WTC11 (cell line): ENCODE results near the gene LSM7. TPM values are rescaled to one million over a fixed set of nuclear protein-coding genes. Genes with fewer than 3 reads are reported as not detected.

ENCODE experiments used
- ATAC-seq: fragments of 200-7000 bp; cut with Tn5 transposase; 2 replicates; pipeline ENCODE4 v1.10.0; 2021; ENCODE audit warnings: mild to moderate bottlenecking, moderate library complexity
- CTCF ChIA-PET: fragments of 300-600 bp; sonication (Branson Sonifier 250); formaldehyde crosslinking; loops from one replicate; lab custom pipeline; 2021; ENCODE audit warnings: antibody characterized with exemption; lab: Charles Lee
- POLR2A ChIA-PET: fragments of 350-600 bp; sonication (Branson Sonifier 250); formaldehyde crosslinking; loops from one replicate; lab custom pipeline; 2021; ENCODE audit warnings: antibody characterized with exemption; lab: Charles Lee
- DNase-seq: peaks from one replicate; pipeline ENCODE4 v3.0.0; 2021; ENCODE audit warnings: low spot score
- H3K27ac Mint-ChIP-seq: 2 replicates; pipeline ENCODE4 v1.8.0; 2021; ENCODE audit warnings: mixed read lengths
- H3K27me3 Mint-ChIP-seq: 2 replicates; pipeline ENCODE4 v1.8.0; 2021; ENCODE audit warnings: low read depth, mild to moderate bottlenecking, moderate library complexity, mixed read lengths
- H3K36me3 Mint-ChIP-seq: 2 replicates; pipeline ENCODE4 v1.8.0; 2021; ENCODE audit warnings: mixed read lengths
- H3K4me1 Mint-ChIP-seq: 2 replicates; pipeline ENCODE4 v1.8.0; 2022; ENCODE audit warnings: mixed read lengths
- H3K4me3 Mint-ChIP-seq: 2 replicates; pipeline ENCODE4 v1.8.0; 2021; ENCODE audit warnings: mild to moderate bottlenecking, moderate library complexity, mixed read lengths
- H3K9me3 Mint-ChIP-seq: 2 replicates; pipeline ENCODE4 v1.8.0; 2021; ENCODE audit warnings: mixed read lengths
- ATF1 ChIP-seq: sonication (generic); formaldehyde crosslinking; IDR thresholded peaks from 2 replicates; pipeline ENCODE4 v1.8.1; 2023; ENCODE audit warnings: mild to moderate bottlenecking, moderate library complexity, missing genetic modification reagents
- ATF6 ChIP-seq: sonication (generic); formaldehyde crosslinking; IDR thresholded peaks from 2 replicates; pipeline ENCODE4 v1.8.1; 2023; ENCODE audit warnings: mild to moderate bottlenecking, missing genetic modification reagents
- CDX4 ChIP-seq: fragments of 250-450 bp; sonication (Bioruptor Pico); IDR thresholded peaks from 2 replicates; pipeline ENCODE4 v1.9.0; 2021; ENCODE audit warnings: moderate library complexity, mild to moderate bottlenecking, inconsistent platforms, borderline replicate concordance
- EMX1 ChIP-seq: fragments of 250-450 bp; sonication (Bioruptor Pico); IDR thresholded peaks from 2 replicates; pipeline ENCODE4 v1.8.0; 2021; ENCODE audit warnings: mild to moderate bottlenecking
- ETV6 ChIP-seq: sonication (generic); formaldehyde crosslinking; IDR thresholded peaks from 2 replicates; pipeline ENCODE4 v1.8.1; 2022; ENCODE audit warnings: mild to moderate bottlenecking, missing genetic modification reagents
- GTF2I ChIP-seq: fragments of 250-450 bp; sonication (Bioruptor Pico); conservative IDR thresholded peaks from 2 replicates; pipeline ENCODE4 v1.4.0; 2021; ENCODE audit warnings: mild to moderate bottlenecking
- MLX ChIP-seq: sonication (generic); formaldehyde crosslinking; IDR thresholded peaks from 2 replicates; pipeline ENCODE4 v1.8.1; 2023; ENCODE audit warnings: mild to moderate bottlenecking, missing genetic modification reagents, moderate library complexity
- OVOL2 ChIP-seq: fragments of 250-450 bp; sonication (Bioruptor Pico); IDR thresholded peaks from 2 replicates; pipeline ENCODE4 v1.9.0; 2021; ENCODE audit warnings: mild to moderate bottlenecking, borderline replicate concordance
- RORB ChIP-seq: fragments of 250-450 bp; sonication (Bioruptor Pico); IDR thresholded peaks from 2 replicates; pipeline ENCODE4 v1.9.0; 2021; ENCODE audit warnings: mild to moderate bottlenecking
- TEAD1 ChIP-seq: sonication (generic); formaldehyde crosslinking; IDR thresholded peaks from 2 replicates; pipeline ENCODE4 v1.8.0; 2022; ENCODE audit warnings: mild to moderate bottlenecking, missing genetic modification reagents
- ZNF138 ChIP-seq: sonication (generic); formaldehyde crosslinking; conservative IDR thresholded peaks from 2 replicates; pipeline ENCODE4 v1.8.1; 2022; ENCODE audit warnings: mild to moderate bottlenecking, moderate library complexity, missing genetic modification reagents
- ZNF263 ChIP-seq: sonication (generic); formaldehyde crosslinking; IDR thresholded peaks from 2 replicates; pipeline ENCODE4 v1.8.1; 2022; ENCODE audit warnings: low read depth, mild to moderate bottlenecking, moderate library complexity, missing genetic modification reagents
- ZNF396 ChIP-seq: fragments of 250-450 bp; sonication (Bioruptor Pico); IDR thresholded peaks from 2 replicates; pipeline ENCODE4 v1.8.0; 2021; ENCODE audit warnings: mild to moderate bottlenecking, moderate library complexity, borderline replicate concordance
- ZSCAN18 ChIP-seq: fragments of 250-450 bp; sonication (Bioruptor Pico); IDR thresholded peaks from 2 replicates; pipeline ENCODE4 v2.1.2; 2022; ENCODE audit warnings: mild to moderate bottlenecking, moderate library complexity
- total RNA-seq: library from RNA; stranded (reverse); gene quantifications from 3 replicates; pipeline ENCODE4 v1.2.3, GENCODE V29; 2021
- TF ChIP-seq, protein P1 (sequence below): fragments of 250-450 bp; sonication (Bioruptor Pico); IDR thresholded peaks from 2 replicates; pipeline ENCODE4 v1.9.0; 2021; ENCODE audit warnings: mild to moderate bottlenecking
- TF ChIP-seq, protein P2 (sequence below): fragments of 250-450 bp; sonication (Bioruptor Pico); conservative IDR thresholded peaks from 2 replicates; pipeline ENCODE4 v1.9.0; 2021; ENCODE audit warnings: mild to moderate bottlenecking
- TF ChIP-seq, protein P3 (sequence below): sonication (generic); formaldehyde crosslinking; IDR thresholded peaks from 2 replicates; pipeline ENCODE4 v1.8.0; 2023; ENCODE audit warnings: missing genetic modification reagents, mild to moderate bottlenecking, borderline replicate concordance
- TF ChIP-seq, protein P4 (sequence below): sonication (generic); formaldehyde crosslinking; IDR thresholded peaks from 2 replicates; pipeline ENCODE4 v1.8.0; 2022; ENCODE audit warnings: mild to moderate bottlenecking, missing genetic modification reagents
- TF ChIP-seq, protein P5 (sequence below): sonication (generic); formaldehyde crosslinking; IDR thresholded peaks from 2 replicates; pipeline ENCODE4 v1.8.0; 2023; ENCODE audit warnings: missing genetic modification reagents
- TF ChIP-seq, protein P6 (sequence below): sonication (generic); formaldehyde crosslinking; IDR thresholded peaks from 2 replicates; pipeline ENCODE4 v1.8.0; 2022; ENCODE audit warnings: mild to moderate bottlenecking, missing genetic modification reagents

LSM7 gene
- total RNA-seq, 1 experiment from 2014 or later = 245 TPM

DNA sequence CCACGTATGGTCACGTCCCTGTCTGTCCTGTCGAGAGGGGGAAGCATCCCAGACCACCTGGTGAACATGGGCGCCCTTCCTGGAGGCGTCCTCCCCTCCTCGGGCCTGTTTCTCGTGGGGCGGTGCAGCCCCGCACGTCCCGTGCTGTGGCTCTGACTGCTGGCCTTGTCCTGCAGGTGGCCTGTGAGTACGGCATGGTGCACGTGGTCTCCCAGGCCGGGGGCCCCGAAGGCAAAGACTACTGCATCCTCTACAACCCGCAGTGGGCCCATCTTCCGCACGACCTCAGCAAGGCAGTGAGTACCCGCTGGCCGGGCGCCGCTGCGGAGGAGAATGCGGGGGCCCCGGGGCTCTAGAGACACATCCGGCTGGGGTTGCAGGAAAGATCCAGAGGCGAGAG, 6.0 kb upstream of the LSM7 start:
- peaks cover 11% of the 10 kb centered on the region for H3K36me3 Mint-ChIP-seq
- peaks cover 10% of the 10 kb centered on the region for H3K9me3 Mint-ChIP-seq
- H3K4me1 Mint-ChIP-seq = peaks cover 27% of the 10 kb centered on the region
- DNase-seq (no peak), ATAC-seq (no peak)
- H3K4me3 Mint-ChIP-seq = no peak overlapping the region
- ChIA-PET CTCF (interaction anchor here (1.2 kb wide), 1 partner anchor 93 kb away, joined by 4 read pairs; the partner anchor contains the start of gene TIMM13), POLR2A (no interaction called here)
- TF ChIP-seq ZNF138 (CRISPR knock-in tag) (no peak), ETV6 (CRISPR knock-in tag) (no peak), TEAD1 (no peak), CDX4 (CRISPR knock-in tag) (no peak), ZNF396 (no peak), RORB (CRISPR knock-in tag) (no peak), OVOL2 (no peak), ZSCAN18 (CRISPR knock-in tag) (no peak), ATF6 (no peak), GTF2I (CRISPR knock-in tag) (no peak), ZNF263 (CRISPR knock-in tag) (no peak), ATF1 (CRISPR knock-in tag) (no peak), MLX (CRISPR knock-in tag) (no peak), EMX1 (no peak)
- TF ChIP-seq, protein P1, sequence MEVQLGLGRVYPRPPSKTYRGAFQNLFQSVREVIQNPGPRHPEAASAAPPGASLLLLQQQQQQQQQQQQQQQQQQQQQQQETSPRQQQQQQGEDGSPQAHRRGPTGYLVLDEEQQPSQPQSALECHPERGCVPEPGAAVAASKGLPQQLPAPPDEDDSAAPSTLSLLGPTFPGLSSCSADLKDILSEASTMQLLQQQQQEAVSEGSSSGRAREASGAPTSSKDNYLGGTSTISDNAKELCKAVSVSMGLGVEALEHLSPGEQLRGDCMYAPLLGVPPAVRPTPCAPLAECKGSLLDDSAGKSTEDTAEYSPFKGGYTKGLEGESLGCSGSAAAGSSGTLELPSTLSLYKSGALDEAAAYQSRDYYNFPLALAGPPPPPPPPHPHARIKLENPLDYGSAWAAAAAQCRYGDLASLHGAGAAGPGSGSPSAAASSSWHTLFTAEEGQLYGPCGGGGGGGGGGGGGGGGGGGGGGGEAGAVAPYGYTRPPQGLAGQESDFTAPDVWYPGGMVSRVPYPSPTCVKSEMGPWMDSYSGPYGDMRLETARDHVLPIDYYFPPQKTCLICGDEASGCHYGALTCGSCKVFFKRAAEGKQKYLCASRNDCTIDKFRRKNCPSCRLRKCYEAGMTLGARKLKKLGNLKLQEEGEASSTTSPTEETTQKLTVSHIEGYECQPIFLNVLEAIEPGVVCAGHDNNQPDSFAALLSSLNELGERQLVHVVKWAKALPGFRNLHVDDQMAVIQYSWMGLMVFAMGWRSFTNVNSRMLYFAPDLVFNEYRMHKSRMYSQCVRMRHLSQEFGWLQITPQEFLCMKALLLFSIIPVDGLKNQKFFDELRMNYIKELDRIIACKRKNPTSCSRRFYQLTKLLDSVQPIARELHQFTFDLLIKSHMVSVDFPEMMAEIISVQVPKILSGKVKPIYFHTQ (CRISPR knock-in tag) = no peak
- TF ChIP-seq, protein P2, sequence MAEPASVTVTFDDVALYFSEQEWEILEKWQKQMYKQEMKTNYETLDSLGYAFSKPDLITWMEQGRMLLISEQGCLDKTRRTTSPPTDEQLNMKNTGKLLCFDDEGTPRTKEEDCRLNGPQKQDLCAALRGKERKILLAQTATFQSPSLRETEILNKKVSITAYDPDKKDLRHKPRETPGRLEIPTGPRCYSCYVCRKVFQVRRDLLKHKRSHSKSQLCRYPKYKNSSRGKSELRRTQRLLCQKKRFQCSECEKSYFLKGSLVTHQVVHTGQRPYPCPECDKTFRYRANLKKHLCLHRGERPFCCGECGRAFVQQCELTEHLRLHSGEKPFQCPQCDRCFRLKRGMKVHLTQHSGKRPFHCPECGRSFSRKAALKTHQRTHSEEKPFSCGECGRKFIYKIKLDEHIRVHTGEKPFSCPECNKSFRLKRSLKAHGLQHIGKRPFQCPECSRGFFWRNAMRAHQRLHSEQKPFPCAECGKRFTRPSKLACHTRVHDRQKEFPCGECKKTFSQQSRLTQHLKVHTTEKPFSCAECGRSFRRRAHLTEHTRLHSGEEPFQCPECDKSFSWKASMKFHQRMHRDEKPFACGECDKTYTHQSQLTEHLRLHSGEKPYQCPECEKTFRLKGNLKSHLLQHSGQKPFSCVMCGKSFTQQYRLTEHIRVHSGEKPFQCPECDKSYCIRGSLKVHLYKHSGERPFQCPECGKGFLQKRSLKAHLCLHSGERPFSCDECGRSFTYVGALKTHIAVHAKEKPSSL = no peak
- TF ChIP-seq, protein P3, sequence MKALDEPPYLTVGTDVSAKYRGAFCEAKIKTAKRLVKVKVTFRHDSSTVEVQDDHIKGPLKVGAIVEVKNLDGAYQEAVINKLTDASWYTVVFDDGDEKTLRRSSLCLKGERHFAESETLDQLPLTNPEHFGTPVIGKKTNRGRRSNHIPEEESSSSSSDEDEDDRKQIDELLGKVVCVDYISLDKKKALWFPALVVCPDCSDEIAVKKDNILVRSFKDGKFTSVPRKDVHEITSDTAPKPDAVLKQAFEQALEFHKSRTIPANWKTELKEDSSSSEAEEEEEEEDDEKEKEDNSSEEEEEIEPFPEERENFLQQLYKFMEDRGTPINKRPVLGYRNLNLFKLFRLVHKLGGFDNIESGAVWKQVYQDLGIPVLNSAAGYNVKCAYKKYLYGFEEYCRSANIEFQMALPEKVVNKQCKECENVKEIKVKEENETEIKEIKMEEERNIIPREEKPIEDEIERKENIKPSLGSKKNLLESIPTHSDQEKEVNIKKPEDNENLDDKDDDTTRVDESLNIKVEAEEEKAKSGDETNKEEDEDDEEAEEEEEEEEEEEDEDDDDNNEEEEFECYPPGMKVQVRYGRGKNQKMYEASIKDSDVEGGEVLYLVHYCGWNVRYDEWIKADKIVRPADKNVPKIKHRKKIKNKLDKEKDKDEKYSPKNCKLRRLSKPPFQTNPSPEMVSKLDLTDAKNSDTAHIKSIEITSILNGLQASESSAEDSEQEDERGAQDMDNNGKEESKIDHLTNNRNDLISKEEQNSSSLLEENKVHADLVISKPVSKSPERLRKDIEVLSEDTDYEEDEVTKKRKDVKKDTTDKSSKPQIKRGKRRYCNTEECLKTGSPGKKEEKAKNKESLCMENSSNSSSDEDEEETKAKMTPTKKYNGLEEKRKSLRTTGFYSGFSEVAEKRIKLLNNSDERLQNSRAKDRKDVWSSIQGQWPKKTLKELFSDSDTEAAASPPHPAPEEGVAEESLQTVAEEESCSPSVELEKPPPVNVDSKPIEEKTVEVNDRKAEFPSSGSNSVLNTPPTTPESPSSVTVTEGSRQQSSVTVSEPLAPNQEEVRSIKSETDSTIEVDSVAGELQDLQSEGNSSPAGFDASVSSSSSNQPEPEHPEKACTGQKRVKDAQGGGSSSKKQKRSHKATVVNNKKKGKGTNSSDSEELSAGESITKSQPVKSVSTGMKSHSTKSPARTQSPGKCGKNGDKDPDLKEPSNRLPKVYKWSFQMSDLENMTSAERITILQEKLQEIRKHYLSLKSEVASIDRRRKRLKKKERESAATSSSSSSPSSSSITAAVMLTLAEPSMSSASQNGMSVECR = no peak
- TF ChIP-seq, protein P4, sequence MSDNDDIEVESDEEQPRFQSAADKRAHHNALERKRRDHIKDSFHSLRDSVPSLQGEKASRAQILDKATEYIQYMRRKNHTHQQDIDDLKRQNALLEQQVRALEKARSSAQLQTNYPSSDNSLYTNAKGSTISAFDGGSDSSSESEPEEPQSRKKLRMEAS (CRISPR knock-in tag) = no peak
- TF ChIP-seq, protein P5, sequence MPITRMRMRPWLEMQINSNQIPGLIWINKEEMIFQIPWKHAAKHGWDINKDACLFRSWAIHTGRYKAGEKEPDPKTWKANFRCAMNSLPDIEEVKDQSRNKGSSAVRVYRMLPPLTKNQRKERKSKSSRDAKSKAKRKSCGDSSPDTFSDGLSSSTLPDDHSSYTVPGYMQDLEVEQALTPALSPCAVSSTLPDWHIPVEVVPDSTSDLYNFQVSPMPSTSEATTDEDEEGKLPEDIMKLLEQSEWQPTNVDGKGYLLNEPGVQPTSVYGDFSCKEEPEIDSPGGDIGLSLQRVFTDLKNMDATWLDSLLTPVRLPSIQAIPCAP = no peak
- TF ChIP-seq, protein P6, sequence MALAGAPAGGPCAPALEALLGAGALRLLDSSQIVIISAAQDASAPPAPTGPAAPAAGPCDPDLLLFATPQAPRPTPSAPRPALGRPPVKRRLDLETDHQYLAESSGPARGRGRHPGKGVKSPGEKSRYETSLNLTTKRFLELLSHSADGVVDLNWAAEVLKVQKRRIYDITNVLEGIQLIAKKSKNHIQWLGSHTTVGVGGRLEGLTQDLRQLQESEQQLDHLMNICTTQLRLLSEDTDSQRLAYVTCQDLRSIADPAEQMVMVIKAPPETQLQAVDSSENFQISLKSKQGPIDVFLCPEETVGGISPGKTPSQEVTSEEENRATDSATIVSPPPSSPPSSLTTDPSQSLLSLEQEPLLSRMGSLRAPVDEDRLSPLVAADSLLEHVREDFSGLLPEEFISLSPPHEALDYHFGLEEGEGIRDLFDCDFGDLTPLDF = no peak
- H3K27me3 Mint-ChIP-seq = no peaks in the 10 kb centered on the region
- H3K27ac Mint-ChIP-seq = no peak overlapping the region; the same call in 1 of the 2 replicates
